ENCODE measurements around the gene RRAS2. TPM values are rescaled to one million over a fixed set of nuclear protein-coding genes. Genes with fewer than 3 reads are reported as not detected.

The RRAS2 gene
- polyA plus RNA-seq, 3 donors from 2014 or later, result 66.4 to 96.4 (median 85.9) TPM

DNA sequence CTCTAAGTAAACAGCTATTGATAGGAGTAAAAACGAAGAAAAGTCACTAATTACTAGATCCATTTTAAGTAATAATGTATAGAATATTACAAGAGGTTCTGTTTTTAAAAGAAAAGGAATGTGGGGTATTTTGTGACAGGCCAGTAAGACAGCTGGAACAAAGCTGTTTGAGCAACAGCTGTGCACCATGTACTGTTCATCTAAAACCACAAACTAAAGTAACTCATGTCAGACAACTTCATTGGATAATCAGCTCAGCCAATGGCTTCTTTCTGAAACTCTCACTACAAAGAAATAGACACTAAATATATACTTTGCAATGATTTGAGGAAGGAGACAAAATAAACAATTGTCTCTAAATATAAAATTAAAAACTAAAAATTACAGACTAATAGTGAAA lies 16.1 kb downstream of the RRAS2 start:
- Mint-ChIP-seq H3K4me3 (peak overlapping the region in 1 of 5 donors; percentile 9), H3K4me1 (peaks cover 66 to 83% of the 10 kb centered on the region in 2 donors), H3K27me3 (ENCODE audit: low read depth in 3 of 3) (no peaks in the 10 kb centered on the region), H3K36me3 (peaks cover 7 to 10% (median 9%) of the 10 kb centered on the region in 3 donors), H3K27ac (peak overlapping the region in 2 of 6 donors; percentile 28 to 38), H3K9me3 (peaks cover 0 to 7% (median 0%) of the 10 kb centered on the region in 6 donors)
- DNase-seq, result no peak

DNA sequence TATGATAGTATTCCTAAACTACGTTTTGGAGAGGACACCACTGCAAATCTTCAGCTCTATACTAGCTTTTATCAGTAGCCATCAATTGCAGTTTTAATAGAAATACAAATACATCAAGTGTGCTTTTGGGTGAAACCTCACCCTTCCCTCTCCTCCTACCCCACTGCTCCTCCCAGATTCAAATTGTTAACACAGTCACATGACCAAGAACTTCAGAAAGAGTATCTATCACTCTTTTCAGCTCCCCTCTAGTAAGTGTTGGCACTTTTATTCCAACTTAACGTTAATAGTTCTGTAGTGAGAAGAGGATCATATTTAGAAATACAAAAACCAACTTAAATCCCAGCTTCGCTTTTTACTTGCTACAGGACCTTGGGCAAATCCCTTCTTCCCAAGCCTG lies 17.0 kb downstream of the RRAS2 start:
- H3K4me3 Mint-ChIP-seq, result peak overlapping the region in 4 of 5 donors; percentile 11 to 50 (median 30)
- peaks cover 67 to 83% of the 10 kb centered on the region in 2 donors for H3K4me1 Mint-ChIP-seq
- peaks cover 0 to 11% (median 0%) of the 10 kb centered on the region in 6 donors for H3K9me3 Mint-ChIP-seq
- H3K27me3 Mint-ChIP-seq (ENCODE audit: low read depth in 3 of 3), result no peaks in the 10 kb centered on the region
- peak overlapping the region in 4 of 6 donors; percentile 20 to 66 (median 44) for H3K27ac Mint-ChIP-seq
- H3K36me3 Mint-ChIP-seq, result peaks cover 7 to 10% (median 9%) of the 10 kb centered on the region in 3 donors
- DNase-seq, result no peak

DNA sequence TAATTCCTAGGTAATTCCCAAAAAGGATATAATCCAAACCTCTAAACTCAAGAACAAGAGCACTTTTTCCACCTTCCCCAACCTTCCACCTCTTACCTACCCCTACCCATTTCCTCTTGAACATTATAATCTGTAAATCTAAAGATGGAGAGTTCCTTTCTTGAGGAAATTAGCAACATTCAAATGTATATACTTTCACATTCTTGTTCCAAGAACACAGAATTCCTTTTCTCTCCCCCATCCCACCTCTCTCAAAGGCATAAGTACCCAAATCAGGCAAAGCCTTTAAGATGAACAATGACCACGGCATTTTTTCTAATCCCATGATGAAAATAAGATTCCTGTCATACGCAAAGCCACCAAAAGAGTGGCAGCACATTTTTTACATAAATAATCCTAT lies 18.3 kb downstream of the RRAS2 start:
- H3K4me1 Mint-ChIP-seq, result peaks cover 71 to 83% of the 10 kb centered on the region in 2 donors

DNA sequence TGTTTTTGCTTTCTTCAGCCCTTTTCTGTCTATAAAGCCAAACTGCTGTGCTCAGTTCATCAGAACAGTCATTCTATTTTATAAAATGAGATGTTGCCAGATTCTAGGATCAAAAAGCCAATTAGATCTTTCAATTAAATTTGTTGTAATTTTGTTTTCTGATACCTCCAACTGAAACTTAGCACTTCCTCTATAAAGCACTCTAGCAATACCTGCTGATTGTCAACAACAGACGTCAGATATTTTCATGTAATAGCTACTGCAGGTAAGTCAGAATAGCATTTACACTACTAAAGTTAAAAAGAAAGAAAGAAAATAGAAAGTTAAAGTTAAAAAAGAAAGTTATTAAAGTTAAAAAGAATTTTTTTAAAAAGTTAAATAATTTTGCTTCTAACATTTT lies 19.6 kb downstream of the RRAS2 start:
- Mint-ChIP-seq H3K27me3 (ENCODE audit: low read depth in 3 of 3) (peaks cover 0 to 3% (median 0%) of the 10 kb centered on the region in 3 donors), H3K9me3 (peaks cover 0 to 15% (median 2%) of the 10 kb centered on the region in 6 donors), H3K4me1 (peaks cover 72 to 83% of the 10 kb centered on the region in 2 donors), H3K36me3 (peaks cover 0 to 5% (median 0%) of the 10 kb centered on the region in 3 donors), H3K27ac (peak overlapping the region in 1 of 6 donors; percentile 34), H3K4me3 (no peak overlapping the region)
- DNase-seq, result no peak

More for the DNA sequence above, 18.3 kb downstream of the RRAS2 start:
- H3K27ac Mint-ChIP-seq, result peak overlapping the region in 4 of 6 donors; percentile 1 to 52 (median 25)
- peaks cover 0 to 3% (median 0%) of the 10 kb centered on the region in 3 donors for H3K27me3 Mint-ChIP-seq (ENCODE audit: low read depth in 3 of 3)
- peaks cover 3 to 6% (median 4%) of the 10 kb centered on the region in 3 donors for H3K36me3 Mint-ChIP-seq
- no peak for DNase-seq
- peak overlapping the region in 1 of 5 donors; percentile 1 for H3K4me3 Mint-ChIP-seq
- H3K9me3 Mint-ChIP-seq, result peaks cover 0 to 15% (median 2%) of the 10 kb centered on the region in 6 donors

DNA sequence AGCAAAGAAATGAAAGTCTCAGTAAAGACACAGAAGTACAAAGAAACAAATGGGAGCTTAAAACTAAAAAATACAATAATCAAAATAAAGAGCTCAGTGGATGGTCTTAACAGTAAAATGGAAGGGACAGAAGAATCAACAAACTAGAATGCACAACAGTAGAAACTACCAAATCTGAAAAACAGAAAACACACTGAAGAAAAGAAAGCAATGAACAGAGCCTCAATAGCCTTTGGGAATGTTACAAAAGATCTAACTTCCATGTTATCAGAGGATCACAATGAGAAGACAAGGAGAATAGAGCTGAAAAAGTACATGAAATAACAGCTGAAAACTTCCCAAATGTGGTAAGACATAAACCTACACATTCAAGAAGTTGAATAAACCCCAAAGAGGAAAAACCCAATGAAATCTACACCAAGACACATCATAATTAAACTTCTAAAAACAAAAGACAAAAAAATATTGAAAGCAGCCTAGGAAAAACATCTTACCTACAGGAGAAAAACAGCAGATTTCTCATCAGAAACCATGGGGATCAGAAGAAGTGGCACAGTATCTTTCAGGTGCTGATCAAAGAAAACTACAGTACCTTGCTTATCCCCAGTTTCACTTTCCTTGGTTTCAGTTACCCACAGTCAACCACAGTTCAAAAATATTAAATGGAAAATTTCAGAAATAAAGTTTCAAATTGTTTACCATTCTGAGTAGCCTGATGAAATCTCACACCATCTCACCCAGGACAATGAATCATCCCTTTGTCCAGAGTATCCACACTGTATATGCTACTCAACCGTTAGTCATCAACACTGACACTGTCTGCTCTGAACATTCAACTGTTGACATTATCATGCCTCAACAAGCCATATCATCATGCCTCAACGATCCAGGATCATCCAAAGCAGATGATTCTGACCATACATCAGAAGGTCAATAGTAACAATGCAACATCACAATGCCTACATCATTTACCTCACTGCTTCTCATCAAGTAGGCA lies 22.2 kb downstream of the RRAS2 start:
- DNase-seq, result peak; percentile 47 to 51 (median 50)
- H3K4me1 Mint-ChIP-seq, result peaks cover 62 to 84% of the 10 kb centered on the region in 2 donors
- H3K9me3 Mint-ChIP-seq, result peaks cover 0 to 15% (median 2%) of the 10 kb centered on the region in 6 donors
- peaks cover 0 to 5% (median 0%) of the 10 kb centered on the region in 3 donors for H3K36me3 Mint-ChIP-seq
- peaks cover 0 to 3% (median 0%) of the 10 kb centered on the region in 3 donors for H3K27me3 Mint-ChIP-seq (ENCODE audit: low read depth in 3 of 3)
- H3K27ac Mint-ChIP-seq, result peak overlapping the region; percentile 27 to 95 (median 70)
- H3K4me3 Mint-ChIP-seq, result peak overlapping the region; percentile 57 to 67 (median 64)

DNA sequence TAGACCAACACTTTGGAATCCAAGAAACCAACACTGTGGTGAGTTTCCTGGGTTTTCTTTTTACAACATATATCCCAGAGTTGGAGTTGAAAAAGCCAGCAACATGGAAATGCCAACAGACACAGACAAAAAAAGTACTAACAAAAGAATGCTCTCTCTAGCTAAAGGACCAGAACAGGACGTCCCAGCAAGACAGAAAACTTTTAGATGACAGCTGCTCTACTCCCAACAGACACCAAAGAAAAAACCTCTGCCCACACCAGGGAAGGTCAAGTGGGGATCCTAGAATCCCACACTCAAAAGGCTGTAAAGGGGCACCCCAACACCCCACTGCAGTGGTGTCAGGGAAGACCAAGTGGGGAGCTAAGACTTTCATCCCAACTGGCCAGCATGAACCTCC lies 23.3 kb downstream of the RRAS2 start:
- Mint-ChIP-seq H3K9me3 (peaks cover 0 to 15% (median 2%) of the 10 kb centered on the region in 6 donors), H3K27me3 (ENCODE audit: low read depth in 3 of 3) (peaks cover 0 to 3% (median 0%) of the 10 kb centered on the region in 3 donors), H3K4me1 (peaks cover 63 to 84% of the 10 kb centered on the region in 2 donors), H3K27ac (peak overlapping the region; percentile 27 to 95 (median 70)), H3K4me3 (peak overlapping the region in 4 of 5 donors; percentile 57 to 67 (median 62)), H3K36me3 (peaks cover 0 to 5% (median 0%) of the 10 kb centered on the region in 3 donors)
- no peak for DNase-seq

DNA sequence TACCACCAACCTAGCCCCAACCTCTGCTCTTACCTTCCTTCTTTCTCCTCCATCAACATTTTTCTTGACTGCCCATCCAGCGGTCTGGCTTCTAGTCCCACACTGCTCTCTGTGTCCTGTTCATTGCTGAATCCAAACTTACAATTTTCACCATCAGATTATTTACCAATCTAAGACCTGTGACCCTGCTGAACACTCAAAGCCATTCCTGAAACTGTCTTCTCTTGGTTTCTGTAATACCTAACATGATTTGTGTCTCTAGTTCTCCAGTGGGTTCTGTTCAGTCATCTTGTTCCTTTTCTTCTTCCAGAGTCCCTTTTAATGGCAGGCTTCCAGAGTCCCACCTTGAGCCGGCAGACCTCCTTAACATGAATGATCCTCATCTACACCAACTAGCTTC lies 24.1 kb downstream of the RRAS2 start:
- H3K27me3 Mint-ChIP-seq (ENCODE audit: low read depth in 3 of 3), result peaks cover 0 to 3% (median 0%) of the 10 kb centered on the region in 3 donors
- H3K4me3 Mint-ChIP-seq, result peak overlapping the region in 3 of 5 donors; percentile 0 to 14 (median 10)
- DNase-seq, result no peak
- H3K27ac Mint-ChIP-seq, result peak overlapping the region; percentile 27 to 95 (median 59)
- peaks cover 63 to 87% of the 10 kb centered on the region in 2 donors for H3K4me1 Mint-ChIP-seq
- H3K36me3 Mint-ChIP-seq, result peaks cover 0 to 5% (median 0%) of the 10 kb centered on the region in 3 donors
- H3K9me3 Mint-ChIP-seq, result peaks cover 0 to 15% (median 2%) of the 10 kb centered on the region in 6 donors

DNA sequence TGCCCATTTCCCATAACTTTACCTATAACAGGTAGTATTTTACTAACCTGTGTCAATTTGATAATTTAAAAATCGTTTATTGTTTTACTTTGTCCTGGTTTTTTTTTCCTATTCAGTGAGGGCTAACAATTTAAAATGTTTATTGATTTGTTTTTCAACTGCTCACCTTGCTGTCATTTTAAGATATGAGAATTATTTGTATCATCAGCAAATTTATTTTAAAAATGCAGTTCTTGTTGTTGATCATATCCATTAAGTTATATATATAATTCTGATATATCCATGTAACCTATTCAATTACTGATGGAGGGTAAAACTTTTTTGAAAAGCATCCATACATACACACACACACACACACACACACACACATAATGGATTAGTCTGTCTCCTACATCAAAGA lies 24.8 kb downstream of the RRAS2 start:
- Mint-ChIP-seq H3K4me3 (no peak overlapping the region), H3K4me1 (peaks cover 64 to 89% of the 10 kb centered on the region in 2 donors), H3K27me3 (ENCODE audit: low read depth in 3 of 3) (peaks cover 0 to 3% (median 0%) of the 10 kb centered on the region in 3 donors), H3K9me3 (peaks cover 0 to 15% (median 2%) of the 10 kb centered on the region in 6 donors), H3K36me3 (peaks cover 0 to 5% (median 0%) of the 10 kb centered on the region in 3 donors), H3K27ac (peak overlapping the region in 5 of 6 donors; percentile 27 to 95 (median 58))
- no peak for DNase-seq

DNA sequence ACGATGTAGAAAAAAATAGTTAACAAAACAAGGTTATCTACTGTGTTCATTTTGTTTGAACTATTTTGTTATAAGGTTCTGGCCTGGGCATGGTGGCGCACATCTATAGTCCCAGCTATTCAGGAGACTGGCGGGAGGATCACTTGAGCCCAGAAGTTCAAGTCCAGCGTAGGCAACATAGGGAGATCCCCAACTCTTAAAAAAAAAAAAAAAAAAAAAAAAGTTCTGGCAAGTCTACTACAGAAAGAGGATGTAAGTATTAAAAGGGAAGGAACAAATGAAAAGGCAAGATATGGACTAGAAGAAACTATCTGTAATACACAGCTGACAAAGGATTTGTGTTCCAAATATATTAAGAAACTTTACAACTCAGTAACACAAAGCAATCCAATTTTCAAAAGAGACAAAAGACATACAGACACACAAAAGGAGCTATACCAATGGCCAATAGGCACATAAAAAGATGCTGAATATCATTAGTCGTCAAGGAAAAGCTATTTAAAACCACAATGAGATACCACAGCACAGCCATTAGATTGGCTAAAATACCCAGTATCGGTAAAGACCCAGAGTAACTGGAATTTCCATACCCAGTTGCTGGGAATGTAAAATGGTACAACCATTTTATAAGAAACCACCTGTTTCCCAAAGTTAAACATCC lies 27.4 kb downstream of the RRAS2 start:
- Mint-ChIP-seq H3K4me3 (peak overlapping the region in 1 of 5 donors; percentile 36), H3K27ac (peak overlapping the region in 3 of 6 donors; percentile 37 to 63 (median 54)), H3K27me3 (ENCODE audit: low read depth in 3 of 3) (peaks cover 0 to 3% (median 2%) of the 10 kb centered on the region in 3 donors), H3K36me3 (peaks cover 0 to 4% (median 0%) of the 10 kb centered on the region in 3 donors), H3K9me3 (peaks cover 0 to 9% (median 2%) of the 10 kb centered on the region in 6 donors), H3K4me1 (peaks cover 66 to 92% of the 10 kb centered on the region in 2 donors)
- DNase-seq, result no peak

DNA sequence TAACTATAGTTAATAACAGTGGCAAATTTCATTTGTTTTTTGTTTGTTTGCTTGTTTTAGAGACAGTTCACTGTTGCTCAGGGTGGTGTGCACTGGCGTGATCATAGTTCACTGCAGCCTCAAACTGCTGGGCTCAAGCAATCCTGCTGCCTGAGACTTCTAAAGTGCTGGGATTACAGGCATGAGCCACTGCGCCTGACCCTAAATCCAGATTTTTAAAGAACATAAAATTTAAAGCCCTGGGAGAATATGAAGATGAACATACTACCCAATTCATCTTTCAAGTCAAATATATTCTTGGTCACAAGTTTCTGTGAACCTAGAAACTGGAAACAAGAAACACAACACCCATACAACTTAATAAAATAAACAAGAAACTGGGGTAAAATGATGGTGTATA lies 28.1 kb downstream of the RRAS2 start:
- Mint-ChIP-seq H3K9me3 (peaks cover 0 to 2% (median 0%) of the 10 kb centered on the region in 6 donors), H3K36me3 (no peaks in the 10 kb centered on the region), H3K27ac (peak overlapping the region in 3 of 6 donors; percentile 2 to 63 (median 43)), H3K4me3 (peak overlapping the region in 2 of 5 donors; percentile 1 to 14), H3K27me3 (ENCODE audit: low read depth in 3 of 3) (peaks cover 0 to 2% (median 0%) of the 10 kb centered on the region in 3 donors), H3K4me1 (peaks cover 66 to 92% of the 10 kb centered on the region in 2 donors)
- no peak for DNase-seq

DNA sequence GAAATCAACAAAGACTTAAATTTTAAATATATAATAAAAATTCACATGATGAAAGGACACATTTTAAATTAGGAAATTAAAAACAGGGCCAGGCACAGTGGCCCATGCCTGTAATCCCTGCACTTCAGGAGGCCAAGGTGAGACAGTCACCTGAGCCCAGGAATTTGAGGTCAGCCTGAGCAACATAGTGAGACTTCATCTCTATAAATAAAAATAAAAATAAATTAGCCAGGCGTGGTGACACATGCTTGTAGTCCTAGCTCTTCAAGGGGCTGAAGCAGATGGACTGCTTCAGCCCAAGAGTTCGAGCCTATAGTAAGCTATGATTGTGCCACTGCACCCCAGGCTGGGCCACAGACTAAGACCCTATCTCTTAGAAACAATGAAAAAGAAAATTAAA lies 29.3 kb downstream of the RRAS2 start:
- DNase-seq, result no peak
- peak overlapping the region in 1 of 5 donors; percentile 29 for H3K4me3 Mint-ChIP-seq
- H3K4me1 Mint-ChIP-seq, result peaks cover 66 to 92% of the 10 kb centered on the region in 2 donors
- peak overlapping the region in 2 of 6 donors; percentile 24 to 39 for H3K27ac Mint-ChIP-seq
- no peaks in the 10 kb centered on the region for H3K36me3 Mint-ChIP-seq
- peaks cover 0 to 2% (median under 1%) of the 10 kb centered on the region in 3 donors for H3K27me3 Mint-ChIP-seq (ENCODE audit: low read depth in 3 of 3)
- no peaks in the 10 kb centered on the region for H3K9me3 Mint-ChIP-seq

DNA sequence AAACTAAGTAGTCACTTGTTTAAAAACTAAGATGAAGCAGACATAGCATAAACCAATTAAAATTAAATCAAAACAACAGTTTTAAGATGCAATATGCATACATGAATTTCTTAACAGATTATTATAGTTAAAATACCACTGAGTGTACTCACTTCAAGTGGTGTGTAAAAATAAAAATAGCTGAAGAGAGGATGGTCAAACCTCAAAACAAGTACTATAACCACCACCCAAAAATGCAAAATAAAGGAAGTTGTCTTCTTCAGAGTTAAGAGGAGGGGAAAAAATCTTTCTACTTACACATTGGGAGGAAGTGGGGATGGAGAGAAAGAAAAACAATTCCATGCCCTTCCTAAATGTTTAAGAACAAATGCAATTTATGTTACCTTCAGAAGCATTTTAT lies 31.9 kb downstream of the RRAS2 start:
- Mint-ChIP-seq H3K4me1 (peaks cover 79 to 94% of the 10 kb centered on the region in 2 donors), H3K4me3 (peak overlapping the region; percentile 76 to 85 (median 83)), H3K9me3 (no peaks in the 10 kb centered on the region), H3K27me3 (ENCODE audit: low read depth in 3 of 3) (peaks cover 2 to 3% (median 2%) of the 10 kb centered on the region in 3 donors), H3K36me3 (no peaks in the 10 kb centered on the region), H3K27ac (peak overlapping the region; percentile 76 to 95 (median 89))
- DNase-seq, result peak in 1 of 3 donors; percentile 23
